K562 (cell line): Measurements from ENCODE around the gene NTN1.

Source experiments
- ARID3B ChIP-seq: fragments of 250-450 bp; sonication (Bioruptor Pico); IDR thresholded peaks from 2 replicates; pipeline ENCODE4 v1.4.0; 2020; ENCODE audit warnings: borderline replicate concordance
- CTCF ChIP-seq, 3 experiments: IDR thresholded peaks in 2 of 3; conservative IDR thresholded peaks in 1 of 3; 2 replicates each; pipeline ENCODE4 v1.5.1; 2011 to 2012; ENCODE audit warnings: low read length in 3 of 3, mild to moderate bottlenecking in 3 of 3, control low read depth in 2 of 3, improper control_type of control experiment in 1 of 3, inconsistent platforms in 1 of 3, low read depth in 1 of 3, mixed read lengths in 1 of 3, moderate library complexity in 1 of 3; ENCODE audit not compliant: insufficient read depth in 2 of 3
- ELF4 ChIP-seq: fragments of 450-650 bp; formaldehyde crosslinking; IDR thresholded peaks from 2 replicates; pipeline ENCODE4 v1.4.0; 2022; ENCODE audit warnings: missing genetic modification characterization
- JUND ChIP-seq, 2 experiments: IDR thresholded peaks; 2 replicates in 1 of 2; 3 replicates in 1 of 2; pipeline ENCODE4 v1.6.1; 2011; ENCODE audit warnings: borderline replicate concordance in 2 of 2, low read depth in 2 of 2, low read length in 2 of 2, improper control_type of control experiment in 1 of 2, missing biosample characterization in 1 of 2, missing genetic modification characterization in 1 of 2, missing genetic modification reagents in 1 of 2
- NR2C2 ChIP-seq, 2 experiments: fragments of 200-800 bp in 1 of 2; sonication (Bioruptor generic) in 1 of 2; sonication (generic) in 1 of 2; formaldehyde crosslinking in 1 of 2; IDR thresholded peaks; 2 replicates each; pipeline versions ENCODE4 v1.6.1 to v1.8.0; 2016 to 2022; ENCODE audit warnings: mild to moderate bottlenecking in 1 of 2, missing compliant biosample characterization in 1 of 2, missing genetic modification characterization in 1 of 2, missing genetic modification reagents in 1 of 2
- PCBP2 ChIP-seq: fragments of 200-400 bp; formaldehyde crosslinking; IDR thresholded peaks from 2 replicates; pipeline ENCODE4 v1.6.1; 2018; ENCODE audit warnings: low read length, low read depth, mild to moderate bottlenecking, moderate library complexity; ENCODE audit not compliant: poor library complexity, severe bottlenecking
- POLR2A ChIP-seq: fragments of 450-650 bp; conservative IDR thresholded peaks from 2 replicates; pipeline ENCODE4 v1.6.1; 2016
- POLR2G ChIP-seq: fragments of 200-400 bp; formaldehyde crosslinking; IDR thresholded peaks from 2 replicates; pipeline ENCODE4 v1.6.1; 2017; ENCODE audit warnings: low read depth, mild to moderate bottlenecking, antibody characterized with exemption, low read length, moderate library complexity
- PRPF4 ChIP-seq: fragments of 200-400 bp; formaldehyde crosslinking; IDR thresholded peaks from one replicate; pipeline ENCODE4 v1.6.1; 2017; ENCODE audit warnings: low read length, low read depth, mild to moderate bottlenecking; ENCODE audit not compliant: insufficient read depth, poor library complexity, severe bottlenecking
- REST ChIP-seq, 2 experiments: fragments of 450-650 bp; formaldehyde crosslinking in 1 of 2; IDR thresholded peaks; 2 replicates each; pipeline versions ENCODE4 v1.4.0 to v1.6.1; 2014 to 2020; ENCODE audit warnings: mild to moderate bottlenecking in 2 of 2, borderline replicate concordance in 1 of 2, low read depth in 1 of 2
- SP1 ChIP-seq: sonication (generic); formaldehyde crosslinking; IDR thresholded peaks from 2 replicates; pipeline ENCODE4 v1.8.1; 2022; ENCODE audit warnings: mild to moderate bottlenecking, missing genetic modification reagents

- TF ChIP-seq ELF4 (CRISPR knock-in tag) (no peak), POLR2G (no peak), PRPF4 (no peak), POLR2A (no peak), ARID3B (CRISPR knock-in tag) (no peak), NR2C2 (CRISPR knock-in tag; IDR thresholded peaks at IDR 0.05) (no peak), NR2C2 (tag; IDR thresholded peaks at IDR 0.05) (no peak), PCBP2 (no peak), REST (IDR thresholded peaks at IDR 0.05; ENCODE audit: borderline replicate concordance) (no peak), REST (CRISPR knock-in tag; IDR thresholded peaks at IDR 0.05; ENCODE audit: low read depth) (no peak), JUND (IDR thresholded peaks at IDR 0.05; ENCODE audit: borderline replicate concordance, low read depth, low read length) (no peak), JUND (tag; IDR thresholded peaks at IDR 0.05; ENCODE audit: borderline replicate concordance, low read depth, low read length) (no peak), SP1 (no peak), CTCF (IDR thresholded peaks at IDR 0.05 in 2 of 3, conservative IDR thresholded peaks at IDR 0.05 in 1 of 3; ENCODE audit: insufficient read depth in 2 of 3, low read depth in 1 of 3, low read length in 3 of 3) (no peak)
Observed at GRCh38 chr17:9217151-9218056, 196.1 kb downstream of the NTN1 start.
